GM06990 (cell line): ENCODE results near the gene CRADD.
A peak's percentile ranks its signal among the peaks of the same experiment; 100 is the strongest.

Source experiments
- DNase-seq: peaks from one replicate; pipeline ENCODE4 v3.0.0-alpha.2; 2011; ENCODE audit not compliant: insufficient read length; ENCODE audit errors: extremely low read depth
- H3K27me3 ChIP-seq: replicated peaks from 2 replicates; pipeline ENCODE4 v1.6.0; 2011; ENCODE audit warnings: low read length; ENCODE audit not compliant: control insufficient read depth, insufficient read depth
- H3K36me3 ChIP-seq: 2 replicates; pipeline ENCODE4 v1.5.1; 2011; ENCODE audit warnings: low read length; ENCODE audit not compliant: control insufficient read depth, insufficient read depth
- H3K4me3 ChIP-seq: replicated peaks from 2 replicates; pipeline ENCODE4 v1.5.1; 2011; ENCODE audit warnings: low read depth, mild to moderate bottlenecking, control low read depth, low read length
- TF ChIP-seq, protein P1 (sequence below): IDR thresholded peaks from 2 replicates; pipeline ENCODE4 v1.5.1; 2011; ENCODE audit warnings: low read length, control low read depth, mild to moderate bottlenecking, inconsistent platforms; ENCODE audit not compliant: insufficient read depth, poor library complexity, severe bottlenecking

Gene CRADD

DNA sequence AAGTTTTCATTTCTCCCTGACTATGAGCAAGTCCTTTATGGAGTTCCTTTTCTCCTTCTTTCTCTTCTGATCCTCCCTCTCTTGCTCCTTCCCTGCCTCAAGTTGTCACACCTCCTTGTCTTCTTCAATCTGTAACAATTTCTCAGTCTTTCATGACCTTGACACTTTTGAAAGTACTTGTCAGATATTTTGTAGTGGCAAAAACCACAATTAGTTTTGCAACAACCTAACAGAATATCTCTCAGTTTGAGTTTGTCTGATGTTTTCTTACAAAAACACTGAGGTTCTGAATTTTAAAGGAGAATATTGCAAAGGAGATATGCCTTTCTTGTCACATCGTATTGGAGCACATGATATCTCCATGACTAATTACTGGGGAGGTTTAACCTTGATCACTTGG lies 4.1 kb upstream of the CRADD start:
- H3K36me3 ChIP-seq: no peaks in the 10 kb centered on the region
- no peak for DNase-seq
- no peak overlapping the region for H3K4me3 ChIP-seq
- TF ChIP-seq, protein P1, sequence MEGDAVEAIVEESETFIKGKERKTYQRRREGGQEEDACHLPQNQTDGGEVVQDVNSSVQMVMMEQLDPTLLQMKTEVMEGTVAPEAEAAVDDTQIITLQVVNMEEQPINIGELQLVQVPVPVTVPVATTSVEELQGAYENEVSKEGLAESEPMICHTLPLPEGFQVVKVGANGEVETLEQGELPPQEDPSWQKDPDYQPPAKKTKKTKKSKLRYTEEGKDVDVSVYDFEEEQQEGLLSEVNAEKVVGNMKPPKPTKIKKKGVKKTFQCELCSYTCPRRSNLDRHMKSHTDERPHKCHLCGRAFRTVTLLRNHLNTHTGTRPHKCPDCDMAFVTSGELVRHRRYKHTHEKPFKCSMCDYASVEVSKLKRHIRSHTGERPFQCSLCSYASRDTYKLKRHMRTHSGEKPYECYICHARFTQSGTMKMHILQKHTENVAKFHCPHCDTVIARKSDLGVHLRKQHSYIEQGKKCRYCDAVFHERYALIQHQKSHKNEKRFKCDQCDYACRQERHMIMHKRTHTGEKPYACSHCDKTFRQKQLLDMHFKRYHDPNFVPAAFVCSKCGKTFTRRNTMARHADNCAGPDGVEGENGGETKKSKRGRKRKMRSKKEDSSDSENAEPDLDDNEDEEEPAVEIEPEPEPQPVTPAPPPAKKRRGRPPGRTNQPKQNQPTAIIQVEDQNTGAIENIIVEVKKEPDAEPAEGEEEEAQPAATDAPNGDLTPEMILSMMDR: no peak
- H3K27me3 ChIP-seq: no peaks in the 10 kb centered on the region

DNA sequence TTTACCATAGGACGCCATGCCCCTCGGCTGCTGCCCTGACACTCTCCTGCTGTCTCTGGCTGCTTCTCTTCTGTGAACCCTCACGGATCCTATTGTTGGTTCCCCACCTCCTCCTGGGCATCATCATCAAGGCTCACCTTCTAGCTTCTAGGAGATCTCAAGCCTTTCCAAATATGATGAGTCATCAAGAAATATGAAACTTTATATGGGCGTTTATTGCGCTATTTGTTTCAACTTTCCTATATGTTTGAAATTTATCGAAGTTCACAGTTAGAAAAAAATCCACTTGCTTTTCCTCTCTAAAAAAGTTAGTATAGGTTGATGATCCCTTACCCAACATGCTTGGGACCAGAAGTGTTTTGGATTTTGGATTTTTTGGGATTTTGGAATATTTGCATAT lies 2.8 kb upstream of the CRADD start:
- TF ChIP-seq, protein P1: no peak

GRCh38 chr12:93676408-93677194 lies 574 bp upstream of the CRADD start:
- Histone ChIP-seq H3K4me3 (peak overlapping the region; percentile 74), H3K27me3 (no peaks in the 10 kb centered on the region), H3K36me3 (no peaks in the 10 kb centered on the region)
- TF ChIP-seq, protein P1: no peak
- no peak for DNase-seq

More for the DNA sequence above, 2.8 kb upstream of the CRADD start:
- H3K4me3 ChIP-seq: no peak overlapping the region
- no peaks in the 10 kb centered on the region for H3K36me3 ChIP-seq
- no peak for DNase-seq
- no peaks in the 10 kb centered on the region for H3K27me3 ChIP-seq

DNA sequence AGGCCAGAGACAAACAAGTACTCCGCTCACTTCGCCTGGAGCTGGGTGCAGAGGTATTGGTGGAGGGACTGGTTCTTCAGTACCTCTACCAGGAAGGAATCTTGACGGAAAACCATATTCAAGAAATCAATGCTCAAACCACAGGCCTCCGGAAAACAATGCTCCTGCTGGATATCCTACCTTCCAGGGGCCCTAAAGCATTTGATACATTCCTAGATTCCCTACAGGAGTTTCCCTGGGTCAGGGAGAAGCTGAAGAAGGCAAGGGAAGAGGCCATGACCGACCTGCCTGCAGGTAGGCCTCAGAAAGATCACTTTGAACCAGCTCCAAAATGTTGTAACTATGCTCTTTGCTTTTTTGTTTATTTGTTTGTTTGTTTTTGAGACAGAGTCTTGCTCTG lies 1.6 kb downstream of the CRADD start:
- TF ChIP-seq, protein P1: no peak
- no peak overlapping the region for H3K4me3 ChIP-seq
- no peaks in the 10 kb centered on the region for H3K27me3 ChIP-seq
- DNase-seq: no peak
- H3K36me3 ChIP-seq: no peaks in the 10 kb centered on the region

DNA sequence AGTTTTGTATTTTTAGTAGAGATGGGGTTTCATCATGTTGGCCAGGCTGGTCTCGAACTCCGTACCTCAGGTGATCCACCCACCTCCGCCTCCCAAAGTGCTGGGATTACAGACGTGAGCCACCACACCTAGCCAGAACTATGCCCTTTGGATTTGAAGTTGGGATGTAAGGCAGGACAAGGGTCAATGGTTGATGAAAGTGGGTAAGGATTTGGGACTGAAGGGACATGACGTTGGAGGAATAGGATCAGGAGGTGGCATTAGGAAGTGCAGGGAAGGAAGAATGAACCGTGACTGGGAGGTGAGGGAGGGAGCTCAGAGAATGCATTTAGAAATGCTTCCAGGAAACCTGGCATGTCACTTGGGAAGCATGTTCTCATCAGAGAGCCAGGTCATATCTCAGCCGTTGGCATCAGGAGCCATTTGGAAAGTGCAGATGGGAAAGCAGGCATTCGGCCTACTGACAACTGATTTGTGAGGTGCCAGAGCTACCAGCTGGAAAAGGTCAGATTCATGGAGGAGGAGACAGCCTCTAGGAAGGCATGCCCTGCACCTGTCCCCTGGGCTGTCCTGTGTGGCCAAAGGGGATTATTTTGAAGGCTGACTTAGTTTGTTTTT lies 2.2 kb downstream of the CRADD start:
- DNase-seq: no peak
- no peaks in the 10 kb centered on the region for H3K36me3 ChIP-seq
- TF ChIP-seq, protein P1: no peak
- no peaks in the 10 kb centered on the region for H3K27me3 ChIP-seq
- no peak overlapping the region for H3K4me3 ChIP-seq
